PC-3 (cell line): ENCODE measurements around the gene RGS14. TPM values are rescaled to one million over a fixed set of nuclear protein-coding genes. Genes with fewer than 3 reads are reported as not detected.

Source experiments
- ATAC-seq: fragments of 200-7000 bp; cut with Tn5 transposase; 2 replicates; pipeline ENCODE4 v1.9.1; 2020; ENCODE audit warnings: mild to moderate bottlenecking, moderate library complexity
- BruUV-seq: library from RNA; stranded (reverse); fragments of 400-500 nt; replicated peaks from 2 replicates; lab custom pipeline; 2021; lab: Mats Ljungman, UMichigan
- CTCF ChIA-PET: fragments of 300-600 bp; sonication (Branson Sonifier 250); formaldehyde crosslinking; loops from one replicate; lab custom pipeline; 2022; ENCODE audit warnings: antibody characterized with exemption; lab: Charles Lee
- POLR2A ChIA-PET: fragments of 300-600 bp; sonication (Branson Sonifier 250); formaldehyde crosslinking; loops from one replicate; lab custom pipeline; 2022; ENCODE audit warnings: antibody characterized with exemption; ENCODE audit not compliant: unreplicated experiment; lab: Charles Lee
- DNase-seq: peaks from one replicate; pipeline ENCODE4 v3.0.0-alpha.2; 2015
- H2AFZ ChIP-seq: fragments of 300-600 bp; sonication (generic); 2 replicates; pipeline ENCODE4 v1.6.0; 2016; ENCODE audit warnings: antibody characterized with exemption, low read length
- H3F3A ChIP-seq: fragments of 300-600 bp; sonication (generic); one replicate; pipeline ENCODE4 v1.6.0; 2017; ENCODE audit warnings: antibody characterized with exemption, low read length, control low read depth, mild to moderate bottlenecking; ENCODE audit not compliant: unreplicated experiment
- H3K27ac ChIP-seq: fragments of 300-600 bp; sonication (generic); 2 replicates; pipeline ENCODE4 v1.5.1; 2016; ENCODE audit warnings: mild to moderate bottlenecking, low read length
- H3K27me3 ChIP-seq: fragments of 300-600 bp; sonication (generic); 2 replicates; pipeline ENCODE4 v1.6.1; 2016; ENCODE audit warnings: low read length, mixed read lengths
- H3K36me3 ChIP-seq: fragments of 300-600 bp; sonication (generic); 2 replicates; pipeline ENCODE4 v1.6.1; 2016; ENCODE audit warnings: low read depth, mixed run types, low read length, mixed read lengths
- H3K4me1 ChIP-seq: fragments of 300-600 bp; sonication (generic); 2 replicates; pipeline ENCODE4 v1.5.1; 2016; ENCODE audit warnings: low read length; ENCODE audit not compliant: insufficient read depth
- H3K4me2 ChIP-seq: fragments of 300-600 bp; sonication (generic); 2 replicates; pipeline ENCODE4 v1.6.0; 2016; ENCODE audit warnings: low read length
- H3K4me3 ChIP-seq: fragments of 300-600 bp; sonication (generic); 2 replicates; pipeline ENCODE4 v1.5.1; 2016; ENCODE audit warnings: mild to moderate bottlenecking, low read length, mixed read lengths
- H3K79me2 ChIP-seq: fragments of 300-600 bp; sonication (generic); 2 replicates; pipeline ENCODE4 v1.6.1; 2017; ENCODE audit warnings: low read length, mixed read lengths
- H3K9ac ChIP-seq: fragments of 300-600 bp; sonication (generic); 2 replicates; pipeline ENCODE4 v1.6.0; 2016; ENCODE audit warnings: mild to moderate bottlenecking, low read length
- H3K9me2 ChIP-seq: fragments of 300-600 bp; sonication (generic); replicated peaks from 2 replicates; pipeline ENCODE4 v1.6.1; 2016; ENCODE audit warnings: mixed run types, low read length, mixed read lengths
- H3K9me3 ChIP-seq: fragments of 300-600 bp; sonication (generic); 2 replicates; pipeline ENCODE4 v1.6.1; 2016; ENCODE audit warnings: low read length, mixed read lengths
- H4K20me1 ChIP-seq: fragments of 300-600 bp; sonication (generic); 2 replicates; pipeline ENCODE4 v1.6.1; 2016; ENCODE audit warnings: low read length, mixed read lengths
- EZH2 ChIP-seq: fragments of 300-600 bp; sonication (generic); IDR thresholded peaks from one replicate; pipeline ENCODE4 v1.6.1; 2017; ENCODE audit warnings: antibody characterized with exemption, mild to moderate bottlenecking, low read length; ENCODE audit not compliant: unreplicated experiment
- EZH2phosphoT487 ChIP-seq: fragments of 300-600 bp; sonication (generic); IDR thresholded peaks from 2 replicates; pipeline ENCODE4 v1.6.1; 2018; ENCODE audit warnings: mild to moderate bottlenecking, antibody characterized with exemption, low read length, borderline replicate concordance
- intact Hi-C: fragments of 100-400 bp; cut with micrococcal nuclease; formaldehyde crosslinking; loops from 2 replicates; pipeline ENCODE4 v1.9.0; 2023
- total RNA-seq: library from RNA; depleted of rRNA; stranded (reverse); fragments of >200 nt; gene quantifications from 2 replicates; pipeline ENCODE4 v1.2.3, GENCODE V29; 2014
- TF ChIP-seq, protein P1 (sequence below): fragments of 300-600 bp; sonication (generic); conservative IDR thresholded peaks from 2 replicates; pipeline ENCODE4 v1.5.1; 2017; ENCODE audit warnings: antibody characterized with exemption, low read depth, mild to moderate bottlenecking, low read length

Gene RGS14
- total RNA-seq, 1 experiment from 2014 or later, result 32.3 TPM

DNA sequence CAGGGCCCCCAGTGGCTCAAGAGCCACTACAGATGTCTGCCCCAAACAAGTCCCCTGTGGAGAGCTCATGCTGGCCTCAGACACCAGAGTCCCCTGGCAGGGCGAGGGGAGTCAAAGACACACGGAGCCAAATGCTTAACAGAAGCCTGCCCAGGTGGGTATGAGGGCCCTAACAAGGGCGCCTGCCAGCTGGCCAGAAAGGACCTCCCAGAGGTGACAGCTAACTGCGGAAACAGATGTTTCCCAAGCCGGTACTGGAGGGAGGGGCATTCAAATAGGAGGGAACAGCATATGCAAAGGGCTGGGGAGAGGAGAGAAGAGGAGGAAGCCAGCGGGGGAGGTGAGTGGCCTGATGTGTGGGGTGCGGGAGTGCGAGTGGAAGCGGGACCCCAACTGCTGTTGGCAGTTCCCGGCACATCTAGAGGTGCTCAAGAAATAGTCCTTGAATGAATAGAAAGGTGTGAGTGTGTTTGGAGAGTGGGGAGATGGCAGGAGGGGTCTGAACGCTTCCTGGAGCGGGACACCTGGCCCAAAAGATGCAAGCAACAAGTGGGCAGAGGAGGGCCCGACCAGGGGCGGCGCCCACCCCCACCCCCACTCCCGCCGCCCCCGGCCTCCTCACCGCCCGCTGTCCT is 46.9 kb upstream of the RGS14 start:
- ChIA-PET CTCF (interaction anchor here (1.2 to 1.9 kb wide), 2 partner anchors 9 to 38 kb away, joined by 4 to 8 read pairs; no protein-coding TSS in a partner anchor), POLR2A (no interaction called here)
- DNase-seq, result peak; percentile 37
- TF ChIP-seq, protein P1, sequence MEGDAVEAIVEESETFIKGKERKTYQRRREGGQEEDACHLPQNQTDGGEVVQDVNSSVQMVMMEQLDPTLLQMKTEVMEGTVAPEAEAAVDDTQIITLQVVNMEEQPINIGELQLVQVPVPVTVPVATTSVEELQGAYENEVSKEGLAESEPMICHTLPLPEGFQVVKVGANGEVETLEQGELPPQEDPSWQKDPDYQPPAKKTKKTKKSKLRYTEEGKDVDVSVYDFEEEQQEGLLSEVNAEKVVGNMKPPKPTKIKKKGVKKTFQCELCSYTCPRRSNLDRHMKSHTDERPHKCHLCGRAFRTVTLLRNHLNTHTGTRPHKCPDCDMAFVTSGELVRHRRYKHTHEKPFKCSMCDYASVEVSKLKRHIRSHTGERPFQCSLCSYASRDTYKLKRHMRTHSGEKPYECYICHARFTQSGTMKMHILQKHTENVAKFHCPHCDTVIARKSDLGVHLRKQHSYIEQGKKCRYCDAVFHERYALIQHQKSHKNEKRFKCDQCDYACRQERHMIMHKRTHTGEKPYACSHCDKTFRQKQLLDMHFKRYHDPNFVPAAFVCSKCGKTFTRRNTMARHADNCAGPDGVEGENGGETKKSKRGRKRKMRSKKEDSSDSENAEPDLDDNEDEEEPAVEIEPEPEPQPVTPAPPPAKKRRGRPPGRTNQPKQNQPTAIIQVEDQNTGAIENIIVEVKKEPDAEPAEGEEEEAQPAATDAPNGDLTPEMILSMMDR, result no peak
- no peak for ATAC-seq
- Histone ChIP-seq H3K4me2 (peak overlapping the region; percentile 78), H3K4me3 (peak overlapping the region; percentile 76), H2AFZ (no peak overlapping the region), H3K9ac (peak overlapping the region; percentile 97), H3K27ac (no peak overlapping the region), H3K9me3 (no peaks in the 10 kb centered on the region), H3K27me3 (no peaks in the 10 kb centered on the region), H3F3A (no peaks in the 10 kb centered on the region), H4K20me1 (peaks cover 3% of the 10 kb centered on the region), H3K9me2 (no peaks in the 10 kb centered on the region), H3K79me2 (peaks cover 38% of the 10 kb centered on the region), H3K36me3 (peaks cover 13% of the 10 kb centered on the region; the same call in 1 of the 2 replicates), H3K4me1 (peaks cover 26% of the 10 kb centered on the region)
- no TSS peak for BruUV-seq
- intact Hi-C loops, result no loop called here

DNA sequence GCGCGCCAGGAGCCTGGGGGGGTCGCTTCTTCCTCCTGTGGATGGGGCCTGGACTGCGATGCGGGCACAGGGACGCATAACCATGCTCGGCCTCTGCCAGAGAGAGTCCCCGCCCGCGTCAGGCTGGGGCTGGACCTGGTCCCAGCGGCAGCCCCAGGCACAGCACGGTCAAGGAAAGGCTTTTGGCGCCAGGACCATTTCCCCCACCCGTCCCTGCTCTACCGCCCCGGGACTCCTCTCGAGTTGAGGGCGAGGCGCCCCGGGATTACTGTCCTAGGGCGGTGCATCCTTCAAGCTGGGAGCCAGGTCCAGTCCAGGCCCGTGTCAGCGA is 46.4 kb upstream of the RGS14 start:
- no peaks in the 10 kb centered on the region for H3K9me3 ChIP-seq
- no peak for TF ChIP-seq EZH2
- TF ChIP-seq, protein P1, result no peak
- TF ChIP-seq EZH2phosphoT487, result no peak
- H3K4me1 ChIP-seq, result peaks cover 22% of the 10 kb centered on the region
- peak; percentile 11 for ATAC-seq
- BruUV-seq, result no TSS peak
- peak; percentile 34 for DNase-seq
- peak overlapping the region; percentile 97 for H3K9ac ChIP-seq
- no peaks in the 10 kb centered on the region; the same call in 1 of the 2 replicates for H4K20me1 ChIP-seq
- H3K36me3 ChIP-seq, result peaks cover 10% of the 10 kb centered on the region; the same call in 1 of the 2 replicates
- H3K27me3 ChIP-seq, result no peaks in the 10 kb centered on the region
- H3K27ac ChIP-seq, result peak overlapping the region; percentile 95; the same call in 1 of the 2 replicates
- H2AFZ ChIP-seq, result peak overlapping the region; percentile 96
- peak overlapping the region; percentile 78 for H3K4me2 ChIP-seq
- no peaks in the 10 kb centered on the region for H3F3A ChIP-seq
- ChIA-PET POLR2A (no interaction called here), CTCF (interaction anchor here (1.9 kb wide), 1 partner anchor 10 kb away, joined by 8 read pairs; no protein-coding TSS in a partner anchor)
- peaks cover 34% of the 10 kb centered on the region for H3K79me2 ChIP-seq
- intact Hi-C loops, result no loop called here
- H3K9me2 ChIP-seq, result no peaks in the 10 kb centered on the region
- H3K4me3 ChIP-seq, result peak overlapping the region; percentile 76
